HG03442 (cell line): ENCODE measurements around the gene SKIC8.

Experiments used
- ATAC-seq: cut with Tn5 transposase; IDR thresholded peaks from one replicate; pipeline ENCODE4 v1.9.1; 2021; ENCODE audit warnings: mild to moderate bottlenecking, moderate library complexity; ENCODE audit not compliant: unreplicated experiment

The SKIC8 gene

GRCh38 chr15:78292219-78292618, 7.2 kb downstream of the SKIC8 start:
- ATAC-seq = no peak

GRCh38 chr15:78291698-78292097, 7.7 kb downstream of the SKIC8 start:
- ATAC-seq = no peak

GRCh38 chr15:78291052-78291451, 8.4 kb downstream of the SKIC8 start:
- ATAC-seq = no peak

- no peak for ATAC-seq
Measured at GRCh38 chr15:78290222-78290621, 9.2 kb downstream of the SKIC8 start.

GRCh38 chr15:78284758-78285157, 14.7 kb downstream of the SKIC8 start:
- no peak for ATAC-seq

- no peak for ATAC-seq
Measured at GRCh38 chr15:78282324-78282723, 17.1 kb downstream of the SKIC8 start.

GRCh38 chr15:78280319-78281072, 18.9 kb downstream of the SKIC8 start:
- no peak for ATAC-seq

GRCh38 chr15:78276064-78276943, 23.1 kb downstream of the SKIC8 start:
- no peak for ATAC-seq

- ATAC-seq = no peak
Measured at GRCh38 chr15:78274994-78275393, 24.4 kb downstream of the SKIC8 start.

- no peak for ATAC-seq
Measured at GRCh38 chr15:78272776-78273175, 26.6 kb downstream of the SKIC8 start.

GRCh38 chr15:78272316-78272715, 27.1 kb downstream of the SKIC8 start:
- no peak for ATAC-seq

- no peak for ATAC-seq
Measured at GRCh38 chr15:78266806-78267205, 32.6 kb downstream of the SKIC8 start.

- ATAC-seq = no peak
Measured at GRCh38 chr15:78266229-78266628, 33.2 kb downstream of the SKIC8 start.

- no peak for ATAC-seq
Measured at GRCh38 chr15:78265752-78266224, 33.6 kb downstream of the SKIC8 start.

GRCh38 chr15:78265137-78265460, 34.3 kb downstream of the SKIC8 start:
- no peak for ATAC-seq

- no peak for ATAC-seq
Measured at GRCh38 chr15:78264304-78265136, 34.9 kb downstream of the SKIC8 start, which contains the start of gene DNAJA4. DNAJA4 (plus strand) TSS chr15:78264562; CDS start chr15:78264764, 202 bp downstream.

- no peak for ATAC-seq
Measured at GRCh38 chr15:78263907-78264303, 35.5 kb downstream of the SKIC8 start.

GRCh38 chr15:78263351-78263781, 36.0 kb downstream of the SKIC8 start:
- no peak for ATAC-seq

- no peak for ATAC-seq
Measured at GRCh38 chr15:78261062-78261461, 38.3 kb downstream of the SKIC8 start.

GRCh38 chr15:78260489-78260888, 38.9 kb downstream of the SKIC8 start:
- ATAC-seq = no peak

- ATAC-seq = no peak
Measured at GRCh38 chr15:78259232-78259631, 40.2 kb downstream of the SKIC8 start.
